Motor neuron (in vitro differentiated cells): ENCODE data around the gene EPHB2. TPM values are rescaled to one million over a fixed set of nuclear protein-coding genes. Genes with fewer than 3 reads are reported as not detected.
A peak's percentile ranks its signal among the peaks of the same experiment; 100 is the strongest.

Experiments used
- ATAC-seq, 8 experiments: fragments of 200-7000 bp; cut with Tn5 transposase; replicated peaks in 6 of 8; 2 replicates each; pipeline ENCODE4 v1.8.0; 2021; ENCODE audit warnings: mild to moderate bottlenecking in 8 of 8, moderate library complexity in 8 of 8
- H3K27ac ChIP-seq, 2 donors: fragments of 250-450 bp; sonication (Bioruptor Pico); 2 replicates each; pipeline ENCODE4 v1.9.0; 2021; ENCODE audit warnings: antibody characterized with exemption in 2 of 2, mild to moderate bottlenecking in 2 of 2, moderate library complexity in 1 of 2
- H3K4me1 ChIP-seq, 2 donors: fragments of 250-450 bp; sonication (Bioruptor Pico); replicated peaks in 1 of 2; 2 replicates each; pipeline ENCODE4 v1.6.1; 2021; ENCODE audit warnings: antibody characterized with exemption in 2 of 2, mild to moderate bottlenecking in 2 of 2, moderate library complexity in 1 of 2
- H3K4me3 ChIP-seq, 5 donors: fragments of 250-450 bp; sonication (Bioruptor Pico); 2 replicates each; pipeline ENCODE4 v1.9.0; 2021; ENCODE audit warnings: antibody characterized with exemption in 5 of 5, mild to moderate bottlenecking in 5 of 5, moderate library complexity in 4 of 5
- WGBS, 10 experiments: fragments of 450-650 bp; shearing (Covaris generic); methylation state at CpG; one replicate each; pipeline ENCODE4 v1.0.0; 2022; 5-methylcytosine and 5-hydroxymethylcytosine counted together
- in situ Hi-C, 9 experiments: fragments of 400-800 bp; cut with MboI; loops; one replicate each; pipeline ENCODE4 v1.15.0; 2021; ENCODE audit warnings: low sequenced_read_pairs in 9 of 9, low pct_unique_long_range_greater_than_20kb in 2 of 9; ENCODE audit not compliant: unreplicated experiment in 9 of 9
- total RNA-seq, 8 experiments: library from RNA; unstranded; fragments of 300-600 nt; gene quantifications; 2 replicates each; pipeline versions ENCODE4 v1.2.3 to v1.2.4, GENCODE V29; 2022

The EPHB2 gene
- total RNA-seq, 8 experiments from 2014 or later, result 0.42 to 64.1 (median 41.8) TPM

- 40 to 89% (median 79%) methylated on average over 1 to 4 of the region's 4 CpGs; no CpG with 5 or more reads in 3 of the 10 experiments for WGBS, 10 experiments
- no peak for ATAC-seq
- peaks cover 15 to 21% of the 10 kb centered on the region in 2 donors for H3K4me1 ChIP-seq
- no peak overlapping the region for H3K4me3 ChIP-seq
- in situ Hi-C loops, result no loop called here
- no peak overlapping the region for H3K27ac ChIP-seq
Measured at GRCh38 chr1:22749503-22749902, 38.9 kb downstream of the EPHB2 start.

GRCh38 chr1:22749919-22750684 lies 39.5 kb downstream of the EPHB2 start:
- in situ Hi-C loops, result no loop called here
- ATAC-seq, result peak in 7 of 8 experiments; percentile 52 to 83 (median 75)
- WGBS, 10 experiments, result 0 to 43% (median 17%) methylated on average over 1 to 5 of the region's 5 CpGs; no CpG with 5 or more reads in 4 of the 10 experiments
- Histone ChIP-seq H3K4me3 (no peak overlapping the region), H3K4me1 (peaks cover 17 to 22% of the 10 kb centered on the region in 2 donors), H3K27ac (no peak overlapping the region)

- H3K27ac ChIP-seq, result no peak overlapping the region
- 0 to 50% (median 18%) methylated on average over 1 of the region's 1 CpG; no CpG with 5 or more reads in 4 of the 10 experiments for WGBS, 10 experiments
Measured at GRCh38 chr1:22750685-22751051, 40.0 kb downstream of the EPHB2 start.

GRCh38 chr1:22751124-22751531 lies 40.5 kb downstream of the EPHB2 start:
- H3K4me3 ChIP-seq, result no peak overlapping the region
- no peak for ATAC-seq
- 57 to 100% (median 99%) methylated on average over 1 to 6 of the region's 6 CpGs; no CpG with 5 or more reads in 6 of the 10 experiments for WGBS, 10 experiments
- peaks cover 26 to 27% of the 10 kb centered on the region in 2 donors for H3K4me1 ChIP-seq
- in situ Hi-C loops, result no loop called here
- no peak overlapping the region for H3K27ac ChIP-seq

More at GRCh38 chr1:22750685-22751051, 40.0 kb downstream of the EPHB2 start:
- H3K4me1 ChIP-seq, result peaks cover 22% of the 10 kb centered on the region in 2 donors
- in situ Hi-C loops, result no loop called here
- H3K4me3 ChIP-seq, result no peak overlapping the region
- ATAC-seq, result no peak

GRCh38 chr1:22752339-22752738 lies 41.7 kb downstream of the EPHB2 start:
- Histone ChIP-seq H3K27ac (no peak overlapping the region), H3K4me1 (peaks cover 32 to 34% of the 10 kb centered on the region in 2 donors), H3K4me3 (no peak overlapping the region)
- 57 to 96% (median 88%) methylated on average over 1 of the region's 1 CpG; no CpG with 5 or more reads in 2 of the 10 experiments for WGBS, 10 experiments
- no peak for ATAC-seq
- in situ Hi-C loops, result no loop called here

GRCh38 chr1:22753481-22753971 lies 42.9 kb downstream of the EPHB2 start:
- peaks cover 32 to 34% of the 10 kb centered on the region in 2 donors for H3K4me1 ChIP-seq
- in situ Hi-C loops, result no loop called here
- ATAC-seq, result peak; percentile 25 to 74 (median 61)
- H3K27ac ChIP-seq, result peak overlapping the region; percentile 51 to 75
- 0 to 82% (median 66%) methylated on average over 2 to 11 of the region's 12 CpGs; no CpG with 5 or more reads in 3 of the 10 experiments for WGBS, 10 experiments
- no peak overlapping the region for H3K4me3 ChIP-seq

- H3K4me1 ChIP-seq, result peaks cover 32 to 34% of the 10 kb centered on the region in 2 donors
- in situ Hi-C loops, result no loop called here
- WGBS, 10 experiments, result 63 to 96% (median 93%) methylated on average over 2 to 5 of the region's 10 CpGs; no CpG with 5 or more reads in 3 of the 10 experiments
- H3K4me3 ChIP-seq, result no peak overlapping the region
- ATAC-seq, result peak in 2 of 8 experiments; percentile 5 to 21
- peak overlapping the region; percentile 35 to 75 for H3K27ac ChIP-seq
Measured at GRCh38 chr1:22754106-22754768, 43.6 kb downstream of the EPHB2 start.

- no peak overlapping the region for H3K27ac ChIP-seq
- peaks cover 32 to 34% of the 10 kb centered on the region in 2 donors for H3K4me1 ChIP-seq
- no peak for ATAC-seq
- WGBS, 10 experiments, result 47 to 100% (median 60%) methylated on average over 1 to 3 of the region's 7 CpGs; no CpG with 5 or more reads in 2 of the 10 experiments
- in situ Hi-C loops, result no loop called here
- no peak overlapping the region for H3K4me3 ChIP-seq
Measured at GRCh38 chr1:22754824-22755223, 44.2 kb downstream of the EPHB2 start.

GRCh38 chr1:22755641-22756040 lies 45.0 kb downstream of the EPHB2 start:
- WGBS, 10 experiments, result 20 to 75% (median 68%) methylated on average over 1 to 5 of the region's 5 CpGs; no CpG with 5 or more reads in 4 of the 10 experiments
- in situ Hi-C loops, result no loop called here
- no peak for ATAC-seq

GRCh38 chr1:22756125-22756735 lies 45.6 kb downstream of the EPHB2 start:
- in situ Hi-C loops, result no loop called here

More at GRCh38 chr1:22755641-22756040, 45.0 kb downstream of the EPHB2 start:
- Histone ChIP-seq H3K4me1 (peaks cover 31 to 37% of the 10 kb centered on the region in 2 donors), H3K27ac (peak overlapping the region; percentile 18 to 48), H3K4me3 (no peak overlapping the region)

GRCh38 chr1:22760455-22760854 lies 49.8 kb downstream of the EPHB2 start:
- 43 to 100% (median 60%) methylated on average over 1 to 4 of the region's 4 CpGs; no CpG with 5 or more reads in 5 of the 10 experiments for WGBS, 10 experiments
- in situ Hi-C loops, result no loop called here
- Histone ChIP-seq H3K4me3 (no peak overlapping the region), H3K4me1 (peaks cover 24 to 35% of the 10 kb centered on the region in 2 donors), H3K27ac (peak overlapping the region in 1 of 2 donors; percentile 32)
- peak in 7 of 8 experiments; percentile 64 to 85 (median 79) for ATAC-seq

More at GRCh38 chr1:22756125-22756735, 45.6 kb downstream of the EPHB2 start:
- 0% methylated on average over 1 of the region's 25 CpGs; no CpG with 5 or more reads in 9 of the 10 experiments for WGBS, 10 experiments
- peak in 5 of 8 experiments; percentile 29 to 71 (median 65) for ATAC-seq
- H3K4me3 ChIP-seq, result no peak overlapping the region
- H3K27ac ChIP-seq, result peak overlapping the region; percentile 18 to 48
- peaks cover 37 to 42% of the 10 kb centered on the region in 2 donors for H3K4me1 ChIP-seq

- Histone ChIP-seq H3K27ac (peak overlapping the region in 1 of 2 donors; percentile 32), H3K4me1 (peaks cover 18 to 30% of the 10 kb centered on the region in 2 donors), H3K4me3 (no peak overlapping the region)
- WGBS, 10 experiments, result 58 to 87% (median 76%) methylated on average over 3 to 6 of the region's 6 CpGs; no CpG with 5 or more reads in 3 of the 10 experiments
- ATAC-seq, result no peak
- in situ Hi-C loops, result no loop called here
Measured at GRCh38 chr1:22761101-22761500, 50.5 kb downstream of the EPHB2 start.
